ENCODE measurements around the gene RUVBL2.

The RUVBL2 gene

GRCh38 chr19:48977061-48977460, 16.6 kb upstream of the RUVBL2 start:
- peak overlapping the region; percentile 4 to 97 for H3K27ac ChIP-seq

GRCh38 chr19:48982280-48982679, 11.4 kb upstream of the RUVBL2 start:
- no peak for DNase-seq (ENCODE audit: low spot score)
- H3K4me3 ChIP-seq: no peak overlapping the region
- TF ChIP-seq CTCF (IDR thresholded peaks at IDR 0.05): no peak
- no peak overlapping the region for H3K27ac ChIP-seq

More at GRCh38 chr19:48977061-48977460, 16.6 kb upstream of the RUVBL2 start:
- no peak overlapping the region for H3K4me3 ChIP-seq
- TF ChIP-seq CTCF (IDR thresholded peaks at IDR 0.05): no peak
- no peak for DNase-seq (ENCODE audit: low spot score)

GRCh38 chr19:48985711-48986110, 8.0 kb upstream of the RUVBL2 start:
- H3K27ac ChIP-seq: no peak overlapping the region
- DNase-seq (ENCODE audit: low spot score): no peak
- no peak for TF ChIP-seq CTCF (IDR thresholded peaks at IDR 0.05)
- no peak overlapping the region for H3K4me3 ChIP-seq

GRCh38 chr19:48986211-48986610, 7.5 kb upstream of the RUVBL2 start:
- no peak overlapping the region for H3K4me3 ChIP-seq
- H3K27ac ChIP-seq: no peak overlapping the region
- no peak for DNase-seq (ENCODE audit: low spot score)
- TF ChIP-seq CTCF (IDR thresholded peaks at IDR 0.05): no peak

GRCh38 chr19:48987323-48987722, 6.4 kb upstream of the RUVBL2 start:
- no peak overlapping the region for H3K27ac ChIP-seq
- no peak overlapping the region for H3K4me3 ChIP-seq
- DNase-seq (ENCODE audit: low spot score): no peak
- no peak for TF ChIP-seq CTCF (IDR thresholded peaks at IDR 0.05)

GRCh38 chr19:48988286-48988685, 5.4 kb upstream of the RUVBL2 start:
- DNase-seq (ENCODE audit: low spot score): no peak
- H3K4me3 ChIP-seq: no peak overlapping the region
- TF ChIP-seq CTCF (IDR thresholded peaks at IDR 0.05): no peak
- no peak overlapping the region for H3K27ac ChIP-seq

GRCh38 chr19:48988860-48989259, 4.8 kb upstream of the RUVBL2 start:
- no peak for DNase-seq (ENCODE audit: low spot score)
- H3K4me3 ChIP-seq: no peak overlapping the region
- TF ChIP-seq CTCF (IDR thresholded peaks at IDR 0.05): no peak
- no peak overlapping the region for H3K27ac ChIP-seq
